Fibroblast of pulmonary artery (primary cell): ENCODE results near the gene AGFG1.
"Not testable (repeated sequence)": the region's sequence is repeated elsewhere in the genome, so short reads cannot be mapped to it uniquely, and the experiment has no call there.

Source experiments
- DNase-seq: peaks from one replicate; pipeline ENCODE4 v3.0.0-alpha.2; 2010; ENCODE audit warnings: low read depth
- H3K4me3 ChIP-seq: replicated peaks from 2 replicates; pipeline ENCODE4 v1.5.1; 2011; ENCODE audit warnings: low read depth, mild to moderate bottlenecking, control low read depth, low read length, moderate library complexity
- CTCF ChIP-seq: IDR thresholded peaks from 2 replicates; pipeline ENCODE4 v1.5.1; 2011; ENCODE audit warnings: mild to moderate bottlenecking, control low read depth, low read length, inconsistent platforms; ENCODE audit errors: missing control alignments

The AGFG1 gene

GRCh38 chr2:227511239-227511930 is 39.4 kb downstream of the AGFG1 start:
- no peak for TF ChIP-seq CTCF
- no peak overlapping the region for H3K4me3 ChIP-seq
- DNase-seq: no peak

DNA sequence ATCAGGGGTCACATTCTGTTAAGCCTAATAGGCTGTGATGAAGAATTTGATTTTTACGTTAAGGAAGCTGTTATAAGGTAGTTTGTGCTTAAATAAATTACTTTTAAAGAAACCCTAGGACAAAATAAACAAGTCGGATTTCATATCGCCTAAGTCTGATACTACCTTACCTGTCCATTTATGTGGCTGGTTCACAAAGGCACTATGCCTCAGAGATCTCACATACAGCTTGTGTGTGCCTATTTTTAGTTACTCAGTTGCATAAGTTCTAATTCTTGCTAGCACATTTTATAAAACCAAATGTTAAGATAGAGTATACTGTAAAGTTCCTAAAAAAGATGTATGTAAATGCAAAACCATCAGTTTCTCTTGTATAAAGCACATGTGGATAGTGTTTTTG is 40.0 kb downstream of the AGFG1 start:
- no peak overlapping the region for H3K4me3 ChIP-seq
- TF ChIP-seq CTCF: no peak
- DNase-seq: no peak

DNA sequence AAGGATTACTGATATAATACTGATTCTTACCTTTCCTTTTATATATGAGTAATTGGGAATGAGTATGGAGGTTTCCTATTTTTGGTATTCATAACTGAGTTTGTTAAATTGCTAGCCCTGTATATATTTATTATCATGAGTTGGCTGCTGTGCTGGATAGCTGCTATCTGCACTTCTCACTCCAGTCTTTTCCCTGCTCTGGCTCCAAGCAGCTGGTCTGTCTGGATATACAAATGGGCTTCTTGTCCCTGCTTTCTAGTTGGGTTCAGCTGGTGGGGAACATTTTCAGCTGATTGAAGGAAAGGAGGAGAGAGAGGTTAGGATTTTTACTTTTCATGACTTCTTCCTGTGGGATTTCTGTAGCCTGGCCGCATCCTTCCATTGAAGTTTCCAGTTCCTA is 41.2 kb downstream of the AGFG1 start:
- no peak for TF ChIP-seq CTCF
- H3K4me3 ChIP-seq: no peak overlapping the region
- DNase-seq: peak; percentile 19

GRCh38 chr2:227515742-227516141 is 43.8 kb downstream of the AGFG1 start:
- no peak for TF ChIP-seq CTCF
- no peak overlapping the region for H3K4me3 ChIP-seq
- no peak for DNase-seq

GRCh38 chr2:227517724-227518123 is 45.8 kb downstream of the AGFG1 start:
- no peak for TF ChIP-seq CTCF
- no peak overlapping the region for H3K4me3 ChIP-seq
- DNase-seq: no peak

- not testable (repeated sequence) for H3K4me3 ChIP-seq
- DNase-seq: peak; percentile 86
Measured at GRCh38 chr2:227518278-227518865, 46.4 kb downstream of the AGFG1 start.

- not testable (repeated sequence) for DNase-seq, H3K4me3 ChIP-seq
Measured at GRCh38 chr2:227521178-227521577, 49.2 kb downstream of the AGFG1 start.

- TF ChIP-seq CTCF: no peak
- DNase-seq: no peak
- no peak overlapping the region for H3K4me3 ChIP-seq
Measured at GRCh38 chr2:227524665-227525064, 52.7 kb downstream of the AGFG1 start.
